ENCODE measurements around the gene KRTAP3-3. TPM values are rescaled to one million over a fixed set of nuclear protein-coding genes. Genes with fewer than 3 reads are reported as not detected.
"Not testable (repeated sequence)": the region's sequence is repeated elsewhere in the genome, so short reads cannot be mapped to it uniquely, and the experiment has no call there.

The KRTAP3-3 gene
- total RNA-seq (not detected), polyA plus RNA-seq (0.87 TPM)
- long read RNA-seq, donor 1 = 0 reads
- long read RNA-seq, donor 2 = 0 reads
- long read RNA-seq, donor 3 = 0 reads
- long read RNA-seq, donor 4 = 0 reads
- long read RNA-seq, donor 5 = 0 reads
- long read RNA-seq, donor 6 = 0 reads
- long read RNA-seq, donor 7 = 0 reads
- long read RNA-seq, donor 8 = 0 reads
- long read RNA-seq, donor 9 = 0 reads
- long read RNA-seq, donor 10 = 0 reads

DNA sequence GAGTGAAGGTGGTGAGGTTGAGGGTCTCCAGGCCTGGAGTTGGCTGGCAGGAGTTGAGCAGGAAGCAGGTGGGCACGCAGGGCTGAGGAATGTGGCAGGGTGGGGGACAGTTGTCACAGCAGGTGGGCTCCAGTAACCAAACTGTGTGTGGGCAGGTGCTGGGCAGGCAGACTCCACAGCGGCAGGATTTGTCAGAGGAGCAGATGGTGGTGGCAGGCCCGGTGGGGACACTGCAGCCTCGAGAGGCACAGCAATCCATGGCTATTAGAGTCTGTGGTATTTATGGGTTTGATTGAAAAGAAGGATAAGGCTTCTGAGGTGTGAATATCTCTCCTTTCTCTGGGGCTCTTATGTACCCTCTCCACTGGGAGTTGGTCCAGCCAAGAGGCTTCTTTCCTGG, at the start of gene KRTAP3-3:
KRTAP3-3 (minus strand) TSS at position 326 of the 400 bp plus-strand sequence; CDS start at position 259, 67 bp downstream.
- Histone ChIP-seq H3K27ac (ENCODE audit: low read depth in 1 of 2, low read length in 1 of 2) (no peak within 1 kb of the TSS), H3K27me3 (ENCODE audit: control insufficient read depth in 2 of 2, insufficient read depth in 1 of 2, low read length in 1 of 2) (peaks cover 0 to 2% of the 10 kb centered on the region in 2 donors), H3K36me3 (ENCODE audit: control insufficient read depth in 2 of 2, insufficient read depth in 2 of 2, low read length in 1 of 2) (no peaks in the 10 kb centered on the region), H3K4me3 (ENCODE audit: low read length in 2 of 2) (no peak within 1 kb of the TSS), H3K9me3 (ENCODE audit: control insufficient read depth in 2 of 2, insufficient read depth in 1 of 2, low read length in 1 of 2) (no peaks in the 10 kb centered on the region), H3K4me1 (ENCODE audit: control insufficient read depth in 2 of 2, insufficient read depth in 2 of 2, low read length in 2 of 2) (no peaks in the 10 kb centered on the region)
- 37% methylated on average over 4 of the region's 4 CpGs for WGBS
- no peak for DNase-seq (ENCODE audit: low read depth in 6 of 9, low spot score in 9 of 9)

DNA sequence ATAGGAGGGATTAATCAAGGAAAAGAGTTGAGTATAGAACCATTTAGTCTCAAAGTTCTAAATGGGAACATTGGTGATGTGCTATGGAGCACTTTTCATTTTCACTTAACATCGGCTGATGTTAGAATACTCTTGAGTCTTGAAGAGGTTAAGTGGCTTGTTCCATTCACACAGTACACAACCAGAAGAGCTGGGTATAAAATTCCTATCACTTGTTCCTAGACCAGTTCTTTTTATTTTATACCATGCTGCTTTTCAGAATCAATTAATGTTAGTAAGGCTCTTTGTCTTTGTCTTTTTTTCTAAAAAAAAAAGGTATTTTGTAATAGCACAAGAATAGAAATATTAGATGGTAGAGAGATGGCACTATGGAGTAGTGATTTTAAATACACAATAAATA, 49.0 kb upstream of the KRTAP3-3 start:
- WGBS = 95% methylated on average over 1 of the region's 1 CpG
- no peaks in the 10 kb centered on the region for H3K4me1 ChIP-seq (ENCODE audit: control insufficient read depth in 2 of 2, insufficient read depth in 2 of 2, low read length in 2 of 2)
- peaks cover 0 to 2% of the 10 kb centered on the region in 2 donors for H3K27me3 ChIP-seq (ENCODE audit: control insufficient read depth in 2 of 2, insufficient read depth in 1 of 2, low read length in 1 of 2)
- no peak overlapping the region for H3K27ac ChIP-seq (ENCODE audit: low read depth in 1 of 2, low read length in 1 of 2)
- H3K4me3 ChIP-seq (ENCODE audit: low read length in 2 of 2) = no peak overlapping the region
- no peak for DNase-seq (ENCODE audit: low read depth in 6 of 9, low spot score in 9 of 9)
- no peaks in the 10 kb centered on the region for H3K36me3 ChIP-seq (ENCODE audit: control insufficient read depth in 2 of 2, insufficient read depth in 2 of 2, low read length in 1 of 2)
- H3K9me3 ChIP-seq (ENCODE audit: control insufficient read depth in 2 of 2, insufficient read depth in 1 of 2, low read length in 1 of 2) = no peaks in the 10 kb centered on the region

DNA sequence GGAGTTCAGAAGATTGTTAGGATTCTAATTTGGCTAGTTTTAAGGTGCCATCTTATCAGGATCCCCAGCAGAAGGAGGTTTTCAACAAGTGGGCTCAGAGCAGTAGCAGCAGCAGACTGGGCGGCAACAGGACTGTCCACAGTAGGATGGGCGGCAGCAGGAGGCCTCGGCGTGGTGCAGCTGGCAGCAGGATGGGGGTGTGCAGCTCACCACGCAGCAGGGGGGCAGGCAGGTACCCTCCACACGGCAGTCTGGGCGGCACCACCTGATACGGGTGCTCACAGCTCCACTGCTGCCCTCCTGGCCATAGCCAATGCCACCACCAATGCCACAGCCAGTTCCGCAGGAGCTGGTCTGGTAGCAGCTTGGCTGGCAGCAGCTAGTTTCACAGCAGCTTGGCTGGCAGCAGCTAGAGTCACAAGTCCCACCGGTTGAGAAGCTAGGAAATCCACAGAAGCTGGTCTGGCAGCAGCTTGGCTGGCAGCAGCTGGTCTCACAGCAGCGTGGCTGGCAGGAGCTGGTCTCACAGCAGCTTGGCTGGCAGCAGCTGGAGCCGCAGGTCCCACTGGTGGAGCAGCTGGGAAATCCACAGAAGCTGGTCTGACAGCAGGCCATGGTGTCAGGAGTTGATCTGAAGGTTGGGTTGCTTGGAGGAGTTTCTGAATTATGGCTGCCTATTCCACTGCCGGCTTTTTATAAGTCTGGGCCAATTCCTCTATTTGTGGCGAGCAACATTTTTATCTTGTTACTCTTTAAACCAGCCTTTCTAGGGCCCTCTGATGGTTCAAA, 47.0 kb upstream of the KRTAP3-3 start, which contains the start of gene KRTAP1-1:
KRTAP1-1 (minus strand) TSS at position 668 of the 789 bp plus-strand sequence; CDS start at position 615, 53 bp downstream.
- not testable (repeated sequence) for H3K27ac ChIP-seq (ENCODE audit: low read depth in 1 of 2, low read length in 1 of 2); H3K9me3 ChIP-seq (ENCODE audit: control insufficient read depth in 2 of 2, insufficient read depth in 1 of 2, low read length in 1 of 2); H3K4me3 ChIP-seq (ENCODE audit: low read length in 2 of 2); H3K36me3 ChIP-seq (ENCODE audit: control insufficient read depth in 2 of 2, insufficient read depth in 2 of 2, low read length in 1 of 2); H3K4me1 ChIP-seq (ENCODE audit: control insufficient read depth in 2 of 2, insufficient read depth in 2 of 2, low read length in 2 of 2); DNase-seq (ENCODE audit: low read depth in 6 of 9, low spot score in 9 of 9); H3K27me3 ChIP-seq (ENCODE audit: control insufficient read depth in 2 of 2, insufficient read depth in 1 of 2, low read length in 1 of 2)
- WGBS = 94% methylated on average over 14 of the region's 14 CpGs

DNA sequence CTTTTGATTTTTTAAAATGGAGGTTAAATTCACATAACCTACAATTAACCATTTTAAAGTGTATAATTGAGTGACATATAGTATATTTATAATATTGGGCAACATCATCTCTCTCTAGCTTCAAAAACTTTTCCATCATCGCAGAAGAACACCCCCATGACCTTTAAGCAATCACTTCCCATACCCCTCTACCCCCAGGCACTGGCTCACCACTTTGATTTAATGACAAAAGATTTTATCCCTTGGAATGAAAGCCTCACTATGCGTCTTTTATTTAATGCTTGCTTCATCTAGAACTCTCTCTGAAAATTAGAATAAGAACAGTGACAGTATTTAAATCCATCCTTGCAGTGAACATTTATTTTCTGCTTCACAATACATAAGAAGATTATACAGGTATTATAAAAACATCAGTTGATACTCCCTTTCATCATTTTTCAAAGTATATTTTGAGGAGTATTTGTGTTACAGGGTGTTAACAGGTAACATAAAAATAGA, 43.9 kb upstream of the KRTAP3-3 start:
- no peaks in the 10 kb centered on the region for H3K4me1 ChIP-seq (ENCODE audit: control insufficient read depth in 2 of 2, insufficient read depth in 2 of 2, low read length in 2 of 2)
- WGBS = 94% methylated on average over 2 of the region's 2 CpGs
- H3K27ac ChIP-seq (ENCODE audit: low read depth in 1 of 2, low read length in 1 of 2) = no peak overlapping the region
- no peaks in the 10 kb centered on the region for H3K27me3 ChIP-seq (ENCODE audit: control insufficient read depth in 2 of 2, insufficient read depth in 1 of 2, low read length in 1 of 2)
- H3K9me3 ChIP-seq (ENCODE audit: control insufficient read depth in 2 of 2, insufficient read depth in 1 of 2, low read length in 1 of 2) = no peaks in the 10 kb centered on the region
- no peak for DNase-seq (ENCODE audit: low read depth in 6 of 9, low spot score in 9 of 9)
- H3K4me3 ChIP-seq (ENCODE audit: low read length in 2 of 2) = no peak overlapping the region
- no peaks in the 10 kb centered on the region for H3K36me3 ChIP-seq (ENCODE audit: control insufficient read depth in 2 of 2, insufficient read depth in 2 of 2, low read length in 1 of 2)

DNA sequence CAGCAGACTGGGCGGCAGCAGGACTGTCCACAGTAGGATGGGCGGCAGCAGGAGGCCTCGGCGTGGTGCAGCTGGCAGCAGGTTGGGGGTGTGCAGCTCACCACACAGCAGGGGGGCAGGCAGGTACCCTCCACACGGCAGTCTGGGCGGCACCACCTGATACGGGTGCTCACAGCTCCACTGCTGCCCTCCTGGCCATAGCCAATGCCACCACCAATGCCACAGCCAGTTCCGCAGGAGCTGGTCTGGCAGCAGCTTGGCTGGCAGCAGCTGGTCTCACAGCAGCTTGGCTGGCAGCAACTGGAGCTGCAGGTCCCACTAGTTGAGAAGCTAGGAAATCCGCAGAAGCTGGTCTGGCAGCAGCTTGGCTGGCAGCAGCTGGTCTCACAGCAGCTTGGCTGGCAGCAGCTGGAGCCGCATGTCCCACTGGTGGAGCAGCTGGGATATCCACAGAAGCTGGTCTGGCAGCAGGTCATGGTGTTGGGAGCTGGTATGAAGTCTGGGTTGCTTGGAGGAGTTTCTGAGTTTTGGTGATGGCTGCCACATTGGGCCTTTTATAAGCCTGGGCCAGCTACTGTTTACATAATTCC, 40.5 kb upstream of the KRTAP3-3 start, which contains the start of gene KRTAP1-3:
KRTAP1-3 (minus strand) TSS at position 529 of the 590 bp plus-strand sequence; CDS start at position 476, 53 bp downstream.
- 98% methylated on average over 9 of the region's 10 CpGs for WGBS
- H3K4me1 ChIP-seq (ENCODE audit: control insufficient read depth in 2 of 2, insufficient read depth in 2 of 2, low read length in 2 of 2); H3K27ac ChIP-seq (ENCODE audit: low read depth in 1 of 2, low read length in 1 of 2); H3K36me3 ChIP-seq (ENCODE audit: control insufficient read depth in 2 of 2, insufficient read depth in 2 of 2, low read length in 1 of 2); H3K27me3 ChIP-seq (ENCODE audit: control insufficient read depth in 2 of 2, insufficient read depth in 1 of 2, low read length in 1 of 2); H3K9me3 ChIP-seq (ENCODE audit: control insufficient read depth in 2 of 2, insufficient read depth in 1 of 2, low read length in 1 of 2); H3K4me3 ChIP-seq (ENCODE audit: low read length in 2 of 2); DNase-seq (ENCODE audit: low read depth in 6 of 9, low spot score in 9 of 9): not testable (repeated sequence)

DNA sequence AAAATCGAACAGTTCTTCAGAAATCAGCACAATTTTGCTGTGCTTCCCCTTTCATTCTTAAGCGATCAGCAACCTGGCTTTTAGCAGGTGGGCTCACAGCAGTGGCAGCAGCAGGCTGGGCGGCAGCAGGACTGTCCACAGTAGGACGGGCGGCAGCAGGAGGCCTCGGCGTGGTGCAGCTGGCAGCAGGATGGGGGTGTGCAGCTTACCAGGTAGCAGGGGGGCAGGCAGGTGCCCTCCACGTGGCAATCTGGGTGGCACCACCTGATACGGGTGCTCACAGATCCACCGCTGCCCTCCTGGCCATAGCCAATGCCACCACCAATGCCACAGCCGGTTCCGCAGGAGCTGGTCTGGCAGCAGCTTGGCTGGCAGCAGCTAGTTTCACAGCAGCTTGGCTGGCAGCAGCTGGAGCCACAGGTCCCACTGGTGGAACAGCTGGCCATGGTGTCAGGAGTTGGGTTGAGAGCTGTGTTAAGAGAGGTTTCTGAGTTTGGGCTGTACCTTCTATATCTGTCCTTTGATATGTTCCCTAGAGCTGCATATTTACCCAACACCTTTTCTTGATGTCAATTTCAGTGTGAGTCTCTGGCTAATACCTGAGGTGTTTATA, 35.8 kb upstream of the KRTAP3-3 start, which contains the start of gene KRTAP1-4:
KRTAP1-4 (minus strand) TSS at position 563 of the 613 bp plus-strand sequence; CDS start at position 446, 117 bp downstream.
- Histone ChIP-seq H3K27ac (ENCODE audit: low read depth in 1 of 2, low read length in 1 of 2) (no peak within 1 kb of the TSS), H3K9me3 (ENCODE audit: control insufficient read depth in 2 of 2, insufficient read depth in 1 of 2, low read length in 1 of 2) (no peaks in the 10 kb centered on the region), H3K27me3 (ENCODE audit: control insufficient read depth in 2 of 2, insufficient read depth in 1 of 2, low read length in 1 of 2) (no peaks in the 10 kb centered on the region), H3K4me1 (ENCODE audit: control insufficient read depth in 2 of 2, insufficient read depth in 2 of 2, low read length in 2 of 2) (no peaks in the 10 kb centered on the region), H3K4me3 (ENCODE audit: low read length in 2 of 2) (no peak within 1 kb of the TSS), H3K36me3 (ENCODE audit: control insufficient read depth in 2 of 2, insufficient read depth in 2 of 2, low read length in 1 of 2) (no peaks in the 10 kb centered on the region)
- no peak for DNase-seq (ENCODE audit: low read depth in 6 of 9, low spot score in 9 of 9)
- WGBS = 94% methylated on average over 12 of the region's 12 CpGs

DNA sequence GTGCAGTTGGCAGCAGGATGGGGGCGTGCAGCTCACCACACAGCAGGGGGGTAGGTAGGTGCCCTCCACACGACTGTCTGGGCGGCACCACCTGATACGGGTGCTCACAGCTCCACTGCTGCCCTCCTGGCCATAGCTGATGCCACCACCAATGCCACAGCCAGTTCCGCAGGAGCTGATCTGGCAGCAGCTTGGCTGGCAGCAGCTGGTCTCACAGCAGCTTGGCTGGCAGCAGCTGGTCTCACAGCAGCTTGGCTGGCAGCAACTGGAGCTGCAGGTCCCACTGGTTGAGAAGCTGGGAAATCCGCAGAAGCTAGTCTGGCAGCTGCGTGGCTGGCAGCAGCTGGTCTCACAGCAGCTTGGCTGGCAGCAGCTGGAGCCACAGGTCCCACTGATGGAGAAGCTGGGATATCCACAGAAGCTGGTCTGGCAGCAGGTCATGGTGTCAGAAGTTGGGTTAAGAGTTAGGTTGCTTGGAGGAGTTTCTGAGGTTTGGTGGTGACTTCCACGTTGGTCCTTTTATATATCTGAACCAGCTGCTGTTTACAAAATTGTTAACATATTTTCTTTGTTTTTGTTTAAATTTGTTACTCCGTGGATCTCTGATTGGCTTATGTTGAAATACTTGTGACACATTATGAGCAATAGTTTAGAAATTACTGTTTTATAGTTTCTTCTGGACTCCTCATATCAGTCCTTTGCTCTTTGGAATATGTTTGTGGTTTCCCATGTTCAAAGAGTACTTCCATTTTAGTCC, 32.9 kb upstream of the KRTAP3-3 start, which contains the start of gene KRTAP1-5:
KRTAP1-5 (minus strand) TSS at position 494 of the 757 bp plus-strand sequence; CDS start at position 441, 53 bp downstream.
- H3K4me1 ChIP-seq (ENCODE audit: control insufficient read depth in 2 of 2, insufficient read depth in 2 of 2, low read length in 2 of 2) = no peaks in the 10 kb centered on the region
- WGBS = 93% methylated on average over 9 of the region's 9 CpGs
- no peaks in the 10 kb centered on the region for H3K27me3 ChIP-seq (ENCODE audit: control insufficient read depth in 2 of 2, insufficient read depth in 1 of 2, low read length in 1 of 2)
- no peak within 1 kb of the TSS for H3K27ac ChIP-seq (ENCODE audit: low read depth in 1 of 2, low read length in 1 of 2)
- H3K36me3 ChIP-seq (ENCODE audit: control insufficient read depth in 2 of 2, insufficient read depth in 2 of 2, low read length in 1 of 2) = no peaks in the 10 kb centered on the region
- no peak within 1 kb of the TSS for H3K4me3 ChIP-seq (ENCODE audit: low read length in 2 of 2)
- H3K9me3 ChIP-seq (ENCODE audit: control insufficient read depth in 2 of 2, insufficient read depth in 1 of 2, low read length in 1 of 2) = no peaks in the 10 kb centered on the region
- DNase-seq (ENCODE audit: low read depth in 6 of 9, low spot score in 9 of 9) = no peak

DNA sequence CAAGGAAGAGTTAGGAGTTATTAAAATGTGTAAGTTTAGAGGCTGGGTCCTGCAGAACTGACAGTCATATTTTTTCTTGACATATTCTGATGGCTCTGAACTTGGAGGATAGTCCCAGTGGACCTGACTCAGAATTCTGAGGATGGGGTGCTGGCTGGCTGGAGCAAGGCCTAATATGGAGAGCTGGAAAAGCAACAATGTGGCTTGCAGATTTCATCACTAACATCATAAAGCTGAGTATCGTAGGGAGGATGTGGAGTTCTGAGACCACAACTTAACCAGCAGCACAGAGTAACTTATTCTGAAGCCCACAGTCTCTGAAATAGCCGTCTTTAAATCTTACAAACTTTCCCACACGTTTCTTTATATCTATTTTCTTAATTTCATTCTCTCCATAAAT, 30.7 kb upstream of the KRTAP3-3 start:
- DNase-seq (ENCODE audit: low read depth in 6 of 9, low spot score in 9 of 9) = no peak
- Histone ChIP-seq H3K36me3 (ENCODE audit: control insufficient read depth in 2 of 2, insufficient read depth in 2 of 2, low read length in 1 of 2) (no peaks in the 10 kb centered on the region), H3K27ac (ENCODE audit: low read depth in 1 of 2, low read length in 1 of 2) (no peak overlapping the region), H3K9me3 (ENCODE audit: control insufficient read depth in 2 of 2, insufficient read depth in 1 of 2, low read length in 1 of 2) (no peaks in the 10 kb centered on the region), H3K4me3 (ENCODE audit: low read length in 2 of 2) (no peak overlapping the region), H3K4me1 (ENCODE audit: control insufficient read depth in 2 of 2, insufficient read depth in 2 of 2, low read length in 2 of 2) (no peaks in the 10 kb centered on the region), H3K27me3 (ENCODE audit: control insufficient read depth in 2 of 2, insufficient read depth in 1 of 2, low read length in 1 of 2) (no peaks in the 10 kb centered on the region)
- 93% methylated on average over 3 of the region's 3 CpGs for WGBS
